Measurements from ENCODE around the gene MOGAT3.

The MOGAT3 gene

DNA sequence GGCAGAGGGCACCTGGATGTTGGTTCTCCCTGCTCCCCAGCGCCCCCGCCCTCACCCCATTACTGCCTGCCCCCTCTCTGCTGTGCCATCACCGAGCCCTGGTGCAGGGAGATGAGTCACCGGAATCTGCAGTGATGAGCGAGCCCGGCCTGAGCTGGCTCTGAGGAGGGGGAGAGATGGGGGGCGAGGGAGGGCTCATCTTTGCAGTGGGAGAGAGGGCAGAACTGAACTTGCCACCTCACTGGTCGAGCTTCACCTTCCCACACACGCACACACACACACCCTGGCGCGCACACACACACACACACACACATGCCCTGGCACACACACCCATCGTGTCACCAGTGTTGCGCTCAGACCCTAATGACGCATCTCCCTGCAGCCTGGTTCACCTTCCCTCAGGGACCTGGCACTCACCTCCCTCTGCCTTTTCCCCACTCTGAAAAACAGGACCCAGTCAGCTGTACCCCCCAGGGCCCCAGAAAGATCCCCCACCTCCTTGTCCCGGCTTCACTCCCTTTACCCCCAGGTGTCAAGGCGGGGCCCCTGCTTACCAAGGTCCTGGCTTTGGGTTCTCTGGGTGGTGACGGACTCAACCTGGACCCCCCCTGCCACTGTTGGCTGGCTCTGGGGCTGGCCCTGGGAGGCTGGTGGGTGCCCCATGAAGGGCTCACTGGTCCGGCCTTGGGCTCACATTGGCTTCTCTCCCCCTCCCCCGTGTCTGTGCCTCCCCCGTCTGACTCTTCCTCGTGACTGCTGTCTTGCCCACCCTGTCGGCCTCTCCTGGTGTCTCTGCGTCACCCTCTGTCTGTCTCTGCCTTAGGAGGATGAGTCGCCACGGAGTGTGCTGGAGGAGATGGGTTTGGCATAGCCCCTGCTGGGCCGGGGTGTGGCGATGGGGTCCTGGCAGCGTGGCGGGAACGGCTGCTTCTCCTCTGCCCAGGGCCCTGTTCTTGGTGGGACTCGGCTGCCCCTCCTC is 40.9 kb downstream of the MOGAT3 start:
- Mint-ChIP-seq H3K4me1 (ENCODE audit: low read depth) (peaks cover 20% of the 10 kb centered on the region), H3K27ac (no peak overlapping the region), H3K9me3 (no peaks in the 10 kb centered on the region), H3K27me3 (peaks cover 39% of the 10 kb centered on the region), H3K36me3 (ENCODE audit: low read depth) (peaks cover 54% of the 10 kb centered on the region), H3K4me3 (no peak overlapping the region)
- intact Hi-C loops (cut with micrococcal nuclease) = no loop called here

DNA sequence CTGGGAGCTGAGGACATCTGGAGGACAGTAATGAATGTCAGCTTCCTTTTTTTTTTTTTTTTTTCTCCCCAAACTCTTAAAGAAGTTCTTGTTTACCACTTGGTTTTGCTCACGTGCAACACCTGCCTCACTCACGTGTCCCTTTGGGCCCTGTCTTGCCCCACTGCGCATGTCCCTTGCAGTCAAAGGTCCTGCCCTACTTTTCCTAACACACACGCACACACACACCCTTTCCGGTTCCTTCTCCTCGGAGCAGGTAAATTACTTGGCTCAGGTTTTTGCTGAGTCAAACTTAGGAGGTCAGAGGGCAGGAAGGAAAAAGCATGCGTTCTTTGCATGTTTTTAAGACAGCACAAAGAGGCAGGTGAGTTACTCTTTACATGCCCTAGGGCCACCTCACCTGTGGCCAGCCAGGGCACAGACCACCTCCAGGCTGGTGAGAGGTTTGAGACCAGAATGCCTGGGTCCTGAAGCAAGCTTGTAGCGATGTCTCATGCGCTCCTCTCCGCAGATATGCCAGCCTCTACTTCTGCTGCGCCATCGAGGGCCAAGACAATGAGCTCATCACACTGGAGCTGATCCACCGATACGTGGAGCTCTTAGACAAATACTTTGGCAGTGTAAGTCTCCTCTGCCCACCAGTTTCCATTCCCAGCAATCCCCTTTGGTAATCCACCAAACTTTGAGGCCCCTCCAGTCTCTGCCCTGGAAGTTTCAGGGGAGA is 43.8 kb downstream of the MOGAT3 start:
- Mint-ChIP-seq H3K27ac (no peak overlapping the region), H3K36me3 (ENCODE audit: low read depth) (peaks cover 54% of the 10 kb centered on the region), H3K27me3 (peaks cover 27% of the 10 kb centered on the region), H3K9me3 (no peaks in the 10 kb centered on the region), H3K4me1 (ENCODE audit: low read depth) (peaks cover 30% of the 10 kb centered on the region), H3K4me3 (no peak overlapping the region)
- intact Hi-C loops (cut with micrococcal nuclease) = no loop called here

DNA sequence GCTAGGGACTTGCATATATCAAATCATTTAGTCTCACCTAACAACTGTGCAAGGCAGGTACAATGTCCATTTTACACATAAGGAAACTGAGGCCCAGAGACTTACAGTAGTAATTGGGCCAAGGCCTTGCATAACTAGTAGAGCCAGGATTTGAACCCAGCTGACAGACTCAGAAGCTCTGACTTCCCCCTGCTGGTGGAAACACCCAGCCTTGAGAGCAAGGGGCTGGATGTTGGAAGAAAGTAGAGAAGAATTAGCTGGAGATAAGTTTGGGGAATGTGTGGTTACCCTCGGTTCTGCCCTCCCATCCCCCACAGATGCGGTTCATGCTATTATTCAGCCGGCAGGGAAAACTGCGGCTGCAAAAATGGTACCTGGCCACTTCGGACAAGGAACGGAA is 44.6 kb downstream of the MOGAT3 start:
- H3K4me3 Mint-ChIP-seq = no peak overlapping the region
- peaks cover 22% of the 10 kb centered on the region for H3K27me3 Mint-ChIP-seq
- H3K36me3 Mint-ChIP-seq (ENCODE audit: low read depth) = peaks cover 49% of the 10 kb centered on the region
- H3K27ac Mint-ChIP-seq = no peak overlapping the region
- intact Hi-C loops (cut with micrococcal nuclease) = no loop called here
- H3K4me1 Mint-ChIP-seq (ENCODE audit: low read depth) = peaks cover 30% of the 10 kb centered on the region
- no peaks in the 10 kb centered on the region for H3K9me3 Mint-ChIP-seq

DNA sequence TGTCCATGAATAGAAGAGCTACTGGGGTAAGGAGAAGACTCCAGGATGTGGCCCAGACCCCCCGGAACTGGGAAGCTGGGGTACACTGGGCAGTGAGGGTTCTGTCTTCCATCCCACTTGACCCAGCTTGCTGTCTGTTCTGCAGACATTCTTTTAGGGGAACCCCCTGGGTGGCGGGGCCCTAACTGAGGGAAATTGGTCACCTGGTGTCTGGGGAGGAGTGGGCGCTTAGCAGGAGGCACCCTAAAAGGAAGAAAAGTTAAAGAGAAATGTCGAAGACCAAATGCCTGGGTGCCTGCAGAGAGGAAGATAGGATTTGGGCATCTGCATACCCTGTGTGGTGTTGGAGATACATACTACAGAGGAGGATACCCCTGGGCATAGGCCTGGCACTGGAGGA is 45.5 kb downstream of the MOGAT3 start:
- peak overlapping the region; percentile 78 for H3K4me3 Mint-ChIP-seq
- H3K9me3 Mint-ChIP-seq = no peaks in the 10 kb centered on the region
- H3K27me3 Mint-ChIP-seq = peaks cover 19% of the 10 kb centered on the region
- H3K4me1 Mint-ChIP-seq (ENCODE audit: low read depth) = peaks cover 30% of the 10 kb centered on the region
- intact Hi-C loops (cut with micrococcal nuclease) = no loop called here
- H3K27ac Mint-ChIP-seq = peak overlapping the region; percentile 50
- H3K36me3 Mint-ChIP-seq (ENCODE audit: low read depth) = peaks cover 39% of the 10 kb centered on the region

DNA sequence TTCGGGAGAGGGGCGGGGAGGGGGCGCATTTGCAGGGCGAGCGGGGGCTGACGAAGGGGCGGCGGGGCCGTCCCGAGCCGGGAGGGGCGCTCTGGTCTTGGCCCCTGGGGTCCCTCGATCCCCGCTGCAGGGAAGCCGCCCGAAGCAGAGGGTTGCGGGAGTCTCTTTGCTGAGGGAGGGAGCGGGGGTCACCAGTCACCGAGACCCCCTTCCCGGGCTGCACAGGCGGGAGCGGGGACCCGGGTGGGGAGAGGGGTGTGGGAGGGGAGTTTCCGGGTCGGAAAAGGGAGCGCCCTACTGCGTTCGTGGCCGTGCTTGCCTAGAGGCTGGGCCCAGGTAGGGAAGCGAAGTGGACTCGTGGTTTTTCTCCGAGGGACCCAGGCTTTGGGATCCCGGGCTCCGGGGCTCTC is 46.1 kb downstream of the MOGAT3 start:
- Mint-ChIP-seq H3K27ac (peak overlapping the region; percentile 50), H3K4me3 (peak overlapping the region; percentile 78), H3K27me3 (peaks cover 19% of the 10 kb centered on the region), H3K9me3 (no peaks in the 10 kb centered on the region), H3K4me1 (ENCODE audit: low read depth) (peaks cover 30% of the 10 kb centered on the region), H3K36me3 (ENCODE audit: low read depth) (peaks cover 33% of the 10 kb centered on the region)
- intact Hi-C loops (cut with micrococcal nuclease) = loop anchor here (1.0 kb wide), 1 partner anchor 11 kb away; the partner anchor contains the start of gene VGF

DNA sequence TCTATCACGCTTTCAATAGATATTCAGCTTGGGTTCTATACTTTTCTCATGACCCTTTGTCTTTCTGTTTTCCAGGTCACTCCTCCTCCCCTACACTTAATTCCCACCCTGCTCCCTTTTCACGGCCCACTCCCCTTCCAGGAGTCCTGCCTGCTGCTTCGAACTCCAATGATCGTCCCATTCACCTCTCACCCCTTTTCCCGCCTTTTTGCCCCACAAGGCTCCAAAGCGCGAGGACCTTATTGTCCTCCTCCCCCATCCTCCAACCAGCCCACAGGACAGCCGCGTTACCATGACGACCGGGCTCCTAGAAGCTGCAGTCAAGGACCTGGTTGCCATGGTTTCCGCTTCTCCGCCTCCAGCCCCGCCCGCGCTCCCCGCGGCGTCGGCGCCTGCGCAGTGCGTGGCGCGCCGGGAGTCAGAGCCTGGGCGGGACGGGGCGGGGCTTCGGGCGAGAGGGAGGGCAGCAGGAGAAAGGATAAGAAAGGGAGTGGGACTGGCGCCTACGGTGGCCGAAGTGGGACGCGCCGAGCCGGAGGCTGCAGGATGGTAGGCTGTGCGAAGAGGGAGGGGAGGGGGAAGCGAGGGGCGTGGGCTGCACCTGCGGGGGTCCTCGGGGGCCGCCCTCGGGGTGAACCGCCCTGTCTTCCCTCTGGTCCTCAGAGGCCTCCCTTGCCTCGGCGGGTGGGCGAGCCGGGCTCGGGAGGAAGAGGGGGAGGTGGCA is 46.7 kb downstream of the MOGAT3 start, which contains the start of gene AP1S1:
AP1S1 (plus strand) TSS at position 508 of the 724 bp plus-strand sequence; CDS start at position 547, 39 bp downstream.
- peak within 1 kb of the TSS; percentile 50 for H3K27ac Mint-ChIP-seq
- H3K27me3 Mint-ChIP-seq = peaks cover 24% of the 10 kb centered on the region
- H3K36me3 Mint-ChIP-seq (ENCODE audit: low read depth) = peaks cover 27% of the 10 kb centered on the region
- intact Hi-C loops (cut with micrococcal nuclease) = loop anchor here (1.0 kb wide), 1 partner anchor 11 kb away; the partner anchor contains the start of gene VGF
- H3K4me3 Mint-ChIP-seq = peak within 1 kb of the TSS; percentile 78
- peaks cover 30% of the 10 kb centered on the region for H3K4me1 Mint-ChIP-seq (ENCODE audit: low read depth)
- H3K9me3 Mint-ChIP-seq = no peaks in the 10 kb centered on the region

DNA sequence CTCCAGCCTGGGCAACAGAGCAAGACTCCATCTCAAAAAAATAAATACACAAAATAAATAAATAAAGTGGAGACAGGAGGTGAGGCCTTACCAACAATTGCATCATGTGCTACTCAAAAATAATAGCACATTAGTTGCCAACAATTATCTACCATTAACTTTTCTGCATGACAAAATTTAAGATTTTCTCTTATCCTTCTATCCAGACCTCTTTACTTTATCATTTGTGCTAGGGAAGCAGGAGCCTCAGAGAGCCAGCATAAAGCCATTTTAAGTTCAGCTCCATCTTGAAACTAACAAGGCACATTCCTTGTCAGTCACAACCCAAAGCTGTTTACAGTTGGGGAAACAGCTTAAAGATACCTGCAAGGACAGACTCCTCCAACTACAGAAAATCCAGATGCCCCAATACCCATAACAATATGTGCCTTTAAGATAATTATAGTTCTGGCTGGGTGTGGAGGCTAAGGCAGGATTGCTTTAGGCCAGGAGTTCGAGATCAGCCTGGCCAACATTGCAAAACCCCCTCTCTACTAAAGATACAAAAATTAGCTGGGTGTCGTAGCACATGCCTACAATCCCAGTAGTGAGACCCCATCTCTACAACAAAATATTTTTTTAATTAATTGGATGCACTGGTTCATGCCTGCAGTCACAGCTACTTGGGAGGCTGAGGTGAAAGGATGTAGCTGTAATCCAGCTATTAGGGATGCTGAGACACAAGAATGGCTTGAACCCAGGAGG is 48.8 kb downstream of the MOGAT3 start:
- H3K9me3 Mint-ChIP-seq = no peaks in the 10 kb centered on the region
- no peak overlapping the region for H3K27ac Mint-ChIP-seq
- peaks cover 30% of the 10 kb centered on the region for H3K4me1 Mint-ChIP-seq (ENCODE audit: low read depth)
- H3K27me3 Mint-ChIP-seq = peaks cover 39% of the 10 kb centered on the region
- intact Hi-C loops (cut with micrococcal nuclease) = no loop called here
- H3K4me3 Mint-ChIP-seq = no peak overlapping the region
- H3K36me3 Mint-ChIP-seq (ENCODE audit: low read depth) = peaks cover 10% of the 10 kb centered on the region
